Keratinocyte (primary cell): ENCODE data around the gene MUC2. TPM values are rescaled to one million over a fixed set of nuclear protein-coding genes. Genes with fewer than 3 reads are reported as not detected.

Experiments
- DNase-seq: peaks from one replicate; pipeline ENCODE4 v3.0.0-alpha.2; 2011; ENCODE audit warnings: low read depth, missing footprints, low spot score
- FAIRE-seq: peaks from 2 replicates; lab custom pipeline; 2011; peaks lifted over from hg19 to GRCh38; lab: Jason Lieb, UNC
- H2AFZ ChIP-seq: 2 replicates; pipeline ENCODE4 v1.6.0; 2012; ENCODE audit warnings: low read length, control low read depth, inconsistent platforms; ENCODE audit not compliant: control insufficient read depth
- H3K27ac ChIP-seq: 2 replicates; pipeline ENCODE4 v1.5.1; 2011; ENCODE audit warnings: low read length; ENCODE audit not compliant: control insufficient read depth, insufficient read depth
- H3K27me3 ChIP-seq: 3 replicates; pipeline ENCODE4 v1.6.0; 2011; ENCODE audit warnings: low read length; ENCODE audit not compliant: control insufficient read depth, insufficient read depth; ENCODE audit errors: extremely low read depth
- H3K36me3 ChIP-seq, 2 experiments: 2 replicates in 1 of 2; 3 replicates in 1 of 2; pipeline ENCODE4 v1.5.1; 2011; ENCODE audit warnings: low read length in 2 of 2, mild to moderate bottlenecking in 1 of 2; ENCODE audit not compliant: control insufficient read depth in 2 of 2, insufficient read depth in 2 of 2; ENCODE audit errors: extremely low read depth in 1 of 2
- H3K4me1 ChIP-seq: 3 replicates; pipeline ENCODE4 v1.5.1; 2011; ENCODE audit warnings: low read length; ENCODE audit not compliant: control insufficient read depth, insufficient read depth; ENCODE audit errors: extremely low read depth
- H3K4me2 ChIP-seq: 3 replicates; pipeline ENCODE4 v1.6.0; 2011; ENCODE audit warnings: low read depth, low read length; ENCODE audit not compliant: control insufficient read depth, insufficient read depth; ENCODE audit errors: extremely low read depth
- H3K4me3 ChIP-seq, 3 experiments: fragments of 200-600 bp in 1 of 3; sonication (generic) in 1 of 3; 2 replicates in 2 of 3; 3 replicates in 1 of 3; pipeline ENCODE4 v1.5.1; 2011 to 2016; ENCODE audit warnings: low read length in 3 of 3, mild to moderate bottlenecking in 3 of 3, control low read depth in 2 of 3, inconsistent platforms in 1 of 3, low read depth in 1 of 3, mixed read lengths in 1 of 3, mixed run types in 1 of 3, moderate library complexity in 1 of 3; ENCODE audit not compliant: control insufficient read depth in 2 of 3, insufficient read depth in 2 of 3; ENCODE audit errors: extremely low read depth in 1 of 3
- H3K79me2 ChIP-seq: 2 replicates; pipeline ENCODE4 v1.6.0; 2012; ENCODE audit warnings: low read length; ENCODE audit not compliant: control insufficient read depth, insufficient read depth
- H3K9ac ChIP-seq: 3 replicates; pipeline ENCODE4 v1.6.0; 2011; ENCODE audit warnings: low read length; ENCODE audit not compliant: control insufficient read depth, insufficient read depth; ENCODE audit errors: extremely low read depth
- H3K9me1 ChIP-seq: 3 replicates; pipeline ENCODE4 v1.6.0; 2011; ENCODE audit warnings: low read length; ENCODE audit not compliant: control insufficient read depth, insufficient read depth; ENCODE audit errors: extremely low read depth
- H3K9me3 ChIP-seq: 2 replicates; pipeline ENCODE4 v1.5.1; 2012; ENCODE audit warnings: low read depth, low read length; ENCODE audit not compliant: control insufficient read depth
- H4K20me1 ChIP-seq: 3 replicates; pipeline ENCODE4 v1.6.0; 2011; ENCODE audit warnings: low read length; ENCODE audit not compliant: control insufficient read depth, insufficient read depth; ENCODE audit errors: extremely low read depth
- CTCF ChIP-seq, 3 experiments: IDR thresholded peaks in 1 of 3; conservative IDR thresholded peaks in 1 of 3; optimal IDR thresholded peaks in 1 of 3; 2 replicates in 2 of 3; 3 replicates in 1 of 3; pipeline versions ENCODE3 to v1.5.1; 2011; ENCODE audit warnings: low read length in 3 of 3, mild to moderate bottlenecking in 3 of 3, moderate library complexity in 2 of 3, control low read depth in 1 of 3, inconsistent platforms in 1 of 3; ENCODE audit not compliant: insufficient read depth in 2 of 3; ENCODE audit errors: extremely low read depth in 1 of 3
- EZH2 ChIP-seq: IDR thresholded peaks from one replicate; pipeline ENCODE4 v1.6.1; 2012; ENCODE audit warnings: inconsistent platforms, mild to moderate bottlenecking, low read length, moderate library complexity
- dilution Hi-C: fragments of 300-500 bp; cut with MboI; formaldehyde crosslinking; loops from one replicate; pipeline ENCODE4 v1.7.0; 2020; ENCODE audit warnings: low sequenced_read_pairs; ENCODE audit not compliant: extremely low pct_ligation_motif_present
- polyA plus RNA-seq, 5 experiments: library from polyadenylated mRNA; depleted of rRNA in 3 of 5; stranded (reverse) in 3 of 5; stranded (forward) in 1 of 5; unstranded in 1 of 5; fragments of >200 nt; gene quantifications; 1 replicate in 1 of 5; 2 replicates in 3 of 5; 3 replicates in 1 of 5; pipeline versions ENCODE4 v1.2.1 to v1.2.3, GENCODE V29; 2011 to 2012; ENCODE audit warnings: missing spikeins in 2 of 5, low read depth in 1 of 5, low replicate concordance in 1 of 5

Gene MUC2
- polyA plus RNA-seq, 1 donor (not counting 4 experiments of a cell fraction or from before 2014, with no cell fraction given) = not detected

GRCh38 chr11:1062075-1062820 is 12.4 kb upstream of the MUC2 start:
- Histone ChIP-seq H3K79me2 (no peaks in the 10 kb centered on the region), H4K20me1 (no peaks in the 10 kb centered on the region), H3K36me3 (no peaks in the 10 kb centered on the region), H3K27me3 (no peaks in the 10 kb centered on the region), H3K27ac (no peak overlapping the region), H3K4me2 (no peak overlapping the region), H3K4me3 (no peak overlapping the region), H3K4me1 (peaks cover 7% of the 10 kb centered on the region), H3K9me3 (peaks cover 3% of the 10 kb centered on the region), H2AFZ (no peak overlapping the region), H3K9ac (no peak overlapping the region), H3K9me1 (no peaks in the 10 kb centered on the region)
- DNase-seq = no peak
- TF ChIP-seq EZH2 (no peak), CTCF (optimal IDR thresholded peaks at IDR 0.05 in 1 of 3, IDR thresholded peaks at IDR 0.05 in 1 of 3, conservative IDR thresholded peaks at IDR 0.05 in 1 of 3; ENCODE audit: extremely low read depth in 1 of 3, insufficient read depth in 2 of 3, low read length in 3 of 3) (no peak)
- FAIRE-seq = no peak
- dilution Hi-C loops = no loop called here

DNA sequence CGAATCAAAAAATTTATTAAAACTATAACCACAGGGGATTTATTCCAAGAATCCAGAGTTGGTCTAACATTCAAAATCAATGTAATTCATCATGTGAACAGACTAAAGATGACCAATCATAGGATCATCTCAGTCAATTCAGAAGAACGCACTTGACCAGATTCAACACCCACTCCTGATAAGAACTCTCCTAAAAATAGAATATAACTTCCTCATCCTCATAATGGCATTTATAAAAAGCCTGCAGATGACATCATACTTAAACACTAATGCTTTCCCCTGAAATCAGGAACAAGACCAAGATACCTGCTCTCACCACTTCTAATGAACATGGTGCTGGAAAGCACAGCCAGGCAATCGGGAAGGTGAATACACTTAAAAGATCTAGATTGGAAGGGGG is 10.5 kb upstream of the MUC2 start:
- H3K27ac ChIP-seq = no peak overlapping the region
- H4K20me1 ChIP-seq = no peaks in the 10 kb centered on the region
- no peaks in the 10 kb centered on the region for H3K36me3 ChIP-seq
- peaks cover 7% of the 10 kb centered on the region for H3K4me1 ChIP-seq
- H3K4me2 ChIP-seq = no peak overlapping the region
- H3K27me3 ChIP-seq = no peaks in the 10 kb centered on the region
- no peaks in the 10 kb centered on the region for H3K9me1 ChIP-seq
- DNase-seq (no peak), FAIRE-seq (no peak)
- H3K79me2 ChIP-seq = no peaks in the 10 kb centered on the region
- peaks cover 3% of the 10 kb centered on the region for H3K9me3 ChIP-seq
- no peak overlapping the region for H3K4me3 ChIP-seq
- TF ChIP-seq EZH2 (no peak), CTCF (optimal IDR thresholded peaks at IDR 0.05 in 1 of 3, IDR thresholded peaks at IDR 0.05 in 1 of 3, conservative IDR thresholded peaks at IDR 0.05 in 1 of 3; ENCODE audit: extremely low read depth in 1 of 3, insufficient read depth in 2 of 3, low read length in 3 of 3) (no peak)
- no peak overlapping the region for H3K9ac ChIP-seq
- dilution Hi-C loops = no loop called here
- no peak overlapping the region for H2AFZ ChIP-seq
